ENCODE measurements around the gene IGSF21. TPM values are rescaled to one million over a fixed set of nuclear protein-coding genes. Genes with fewer than 3 reads are reported as not detected.

Gene IGSF21
- total and polyA plus RNA-seq, 12 donors: 0.18 to 16.4 (median 7.0) TPM

GRCh38 chr1:18422076-18422777 lies 314.6 kb downstream of the IGSF21 start:
- no peak overlapping the region for H3K27ac ChIP-seq

GRCh38 chr1:18422954-18423353 lies 315.4 kb downstream of the IGSF21 start:
- no peaks in the 10 kb centered on the region for H3K27me3 ChIP-seq
- H3K27ac ChIP-seq: no peak overlapping the region
- no peaks in the 10 kb centered on the region for H3K9me3 ChIP-seq (replicated peaks in 1 of 3)
- no peak for TF ChIP-seq CTCF (IDR thresholded peaks at IDR 0.05)
- no peak for TF ChIP-seq POLR2A (IDR thresholded peaks at IDR 0.05)
- DNase-seq: no peak
- H3K4me1 ChIP-seq (replicated peaks in 1 of 2): no peaks in the 10 kb centered on the region
- intact Hi-C loops (cut with DNase I): no loop called here
- H3K4me3 ChIP-seq: no peak overlapping the region
- WGBS, 4 donors: 82 to 93% (median 87%) methylated on average over 5 of the region's 5 CpGs
- H3K36me3 ChIP-seq (replicated peaks in 1 of 2): no peaks in the 10 kb centered on the region

More at GRCh38 chr1:18422076-18422777, 314.6 kb downstream of the IGSF21 start:
- intact Hi-C loops (cut with DNase I): no loop called here
- H3K27me3 ChIP-seq: no peaks in the 10 kb centered on the region
- TF ChIP-seq CTCF (IDR thresholded peaks at IDR 0.05) (no peak), POLR2A (IDR thresholded peaks at IDR 0.05) (no peak)
- no peaks in the 10 kb centered on the region for H3K4me1 ChIP-seq (replicated peaks in 1 of 2)
- WGBS, 4 donors: 71 to 74% (median 73%) methylated on average over 15 of the region's 15 CpGs
- no peaks in the 10 kb centered on the region for H3K36me3 ChIP-seq (replicated peaks in 1 of 2)
- H3K4me3 ChIP-seq: no peak overlapping the region
- H3K9me3 ChIP-seq (replicated peaks in 1 of 3): no peaks in the 10 kb centered on the region
- DNase-seq: no peak

GRCh38 chr1:18426580-18426979 lies 319.0 kb downstream of the IGSF21 start:
- Histone ChIP-seq H3K27ac (no peak overlapping the region), H3K27me3 (no peaks in the 10 kb centered on the region), H3K36me3 (replicated peaks in 1 of 2) (no peaks in the 10 kb centered on the region), H3K4me1 (replicated peaks in 1 of 2) (no peaks in the 10 kb centered on the region), H3K4me3 (no peak overlapping the region), H3K9me3 (replicated peaks in 1 of 3) (no peaks in the 10 kb centered on the region)
- no peak for DNase-seq
- TF ChIP-seq CTCF (IDR thresholded peaks at IDR 0.05) (no peak), POLR2A (IDR thresholded peaks at IDR 0.05) (no peak)
- 90 to 97% (median 94%) methylated on average over 1 of the region's 1 CpG for WGBS, 4 donors
- intact Hi-C loops (cut with DNase I): no loop called here
